Neural cell (in vitro differentiated cells): ENCODE measurements around the gene FBXO21. TPM values are rescaled to one million over a fixed set of nuclear protein-coding genes. Genes with fewer than 3 reads are reported as not detected.

Source experiments
- H2AFZ ChIP-seq: fragments of 200-600, 300-800 bp; sonication (generic), shearing (Covaris generic); 2 replicates; pipeline ENCODE4 v1.6.0; 2014; ENCODE audit warnings: low read depth, mild to moderate bottlenecking, antibody characterized with exemption, low read length, moderate library complexity
- H3F3A ChIP-seq: fragments of 200-600 bp; shearing (Covaris generic); 2 replicates; pipeline ENCODE4 v1.6.1; 2016; ENCODE audit warnings: mild to moderate bottlenecking, moderate library complexity, mixed read lengths, antibody characterized with exemption, low read length; ENCODE audit not compliant: insufficient read depth, poor library complexity, severe bottlenecking
- H3K27ac ChIP-seq: fragments of 200-600, 300-800 bp; sonication (generic), shearing (Covaris generic); 2 replicates; pipeline ENCODE4 v1.5.1; 2014; ENCODE audit warnings: mild to moderate bottlenecking, low read length, moderate library complexity
- H3K27me3 ChIP-seq: fragments of 300-800, 200-600 bp; sonication (generic), shearing (Covaris generic); 2 replicates; pipeline ENCODE4 v1.6.0; 2014; ENCODE audit warnings: mild to moderate bottlenecking, low read depth, low read length, moderate library complexity; ENCODE audit not compliant: insufficient read depth
- H3K36me3 ChIP-seq: fragments of 300-800, 200-600 bp; sonication (generic), shearing (Covaris generic); 2 replicates; pipeline ENCODE4 v1.5.1; 2014; ENCODE audit warnings: mild to moderate bottlenecking, antibody characterized with exemption, low read length, moderate library complexity; ENCODE audit not compliant: insufficient read depth
- H3K4me2 ChIP-seq: fragments of 300-800, 200-600 bp; sonication (generic), shearing (Covaris generic); 2 replicates; pipeline ENCODE4 v1.6.0; 2014; ENCODE audit warnings: mild to moderate bottlenecking, low read length
- H3K4me3 ChIP-seq: fragments of 300-800, 200-600 bp; sonication (generic), shearing (Covaris generic); 2 replicates; pipeline ENCODE4 v1.5.1; 2014; ENCODE audit warnings: mild to moderate bottlenecking, low read length, moderate library complexity
- H3K79me2 ChIP-seq: fragments of 200-600 bp; shearing (Covaris generic); replicated peaks from 2 replicates; pipeline ENCODE4 v1.6.0; 2014; ENCODE audit warnings: mild to moderate bottlenecking, low read length, moderate library complexity; ENCODE audit not compliant: insufficient read depth
- H3K9ac ChIP-seq: fragments of 300-800, 200-600 bp; sonication (generic), shearing (Covaris generic); 2 replicates; pipeline ENCODE4 v1.6.1; 2016; ENCODE audit warnings: mild to moderate bottlenecking, low read length, mixed read lengths
- H3K9me2 ChIP-seq: fragments of 200-600 bp; shearing (Covaris generic); 2 replicates; pipeline ENCODE4 v1.6.1; 2016; ENCODE audit warnings: mild to moderate bottlenecking, low read length, mixed read lengths; ENCODE audit not compliant: insufficient read depth
- H3K9me3 ChIP-seq: fragments of 200-600, 300-800 bp; sonication (generic), shearing (Covaris generic); 2 replicates; pipeline ENCODE4 v1.6.1; 2016; ENCODE audit warnings: mild to moderate bottlenecking, mixed run types, low read length, moderate library complexity, mixed read lengths
- H4K20me1 ChIP-seq: fragments of 200-600 bp; shearing (Covaris generic); 2 replicates; pipeline ENCODE4 v1.6.1; 2016; ENCODE audit warnings: mild to moderate bottlenecking, mixed run types; ENCODE audit not compliant: insufficient read depth
- CTCF ChIP-seq: fragments of 450-650 bp; IDR thresholded peaks from 2 replicates; pipeline ENCODE4 v1.5.1; 2014; ENCODE audit warnings: antibody characterized with exemption, mild to moderate bottlenecking, moderate library complexity; ENCODE audit not compliant: poor library complexity, severe bottlenecking
- EP300 ChIP-seq: fragments of 450-650 bp; conservative IDR thresholded peaks from 2 replicates; pipeline ENCODE4 v1.6.1; 2014; ENCODE audit warnings: antibody characterized with exemption, mild to moderate bottlenecking, moderate library complexity; ENCODE audit not compliant: poor library complexity, severe bottlenecking
- EZH2 ChIP-seq: fragments of 200-600, 300-800 bp; shearing (Covaris generic), sonication (generic); IDR thresholded peaks from 2 replicates; pipeline ENCODE4 v1.6.1; 2014; ENCODE audit warnings: antibody characterized with exemption, low read length, borderline replicate concordance, mild to moderate bottlenecking; ENCODE audit not compliant: insufficient read depth, poor library complexity, severe bottlenecking
- MXI1 ChIP-seq: fragments of 450-650 bp; conservative IDR thresholded peaks from 2 replicates; pipeline ENCODE4 v1.6.1; 2014; ENCODE audit warnings: antibody characterized with exemption, mild to moderate bottlenecking; ENCODE audit not compliant: poor library complexity, severe bottlenecking
- POLR2AphosphoS5 ChIP-seq: IDR thresholded peaks from 2 replicates; pipeline ENCODE4 v1.6.1; 2012
- RAD21 ChIP-seq: fragments of 450-650 bp; conservative IDR thresholded peaks from 2 replicates; pipeline ENCODE4 v1.6.1; 2014; ENCODE audit warnings: antibody characterized with exemption, mild to moderate bottlenecking, moderate library complexity
- REST ChIP-seq: IDR thresholded peaks from 2 replicates; pipeline ENCODE4 v1.6.1; 2012; ENCODE audit warnings: borderline replicate concordance
- SMC3 ChIP-seq: fragments of 450-650 bp; conservative IDR thresholded peaks from 2 replicates; pipeline ENCODE4 v1.6.1; 2014; ENCODE audit warnings: antibody characterized with exemption, mild to moderate bottlenecking, moderate library complexity; ENCODE audit not compliant: poor library complexity
- TAF1 ChIP-seq: IDR thresholded peaks from 2 replicates; pipeline ENCODE4 v1.6.1; 2012; ENCODE audit warnings: low read depth
- polyA plus RNA-seq: library from polyadenylated mRNA; depleted of rRNA; stranded (reverse); fragments of >200 nt; gene quantifications from 2 replicates; pipeline ENCODE4 v1.2.3, GENCODE V29; 2014

FBXO21 gene
- polyA plus RNA-seq, 1 donor from 2014 or later = 127 TPM

GRCh38 chr12:117100851-117101673 lies 89.2 kb downstream of the FBXO21 start:
- TF ChIP-seq CTCF (no peak), EP300 (no peak), EZH2 (no peak), REST (no peak), RAD21 (no peak), SMC3 (no peak), POLR2AphosphoS5 (no peak), TAF1 (no peak), MXI1 (no peak)
- Histone ChIP-seq H3K36me3 (no peaks in the 10 kb centered on the region), H3K79me2 (no peaks in the 10 kb centered on the region), H3K4me2 (no peak overlapping the region), H4K20me1 (no peaks in the 10 kb centered on the region), H3K9ac (no peak overlapping the region), H3K9me2 (no peaks in the 10 kb centered on the region), H3K4me3 (no peak overlapping the region), H3F3A (no peaks in the 10 kb centered on the region), H3K9me3 (no peaks in the 10 kb centered on the region), H3K27ac (no peak overlapping the region), H2AFZ (no peak overlapping the region), H3K27me3 (peaks cover 24% of the 10 kb centered on the region)

DNA sequence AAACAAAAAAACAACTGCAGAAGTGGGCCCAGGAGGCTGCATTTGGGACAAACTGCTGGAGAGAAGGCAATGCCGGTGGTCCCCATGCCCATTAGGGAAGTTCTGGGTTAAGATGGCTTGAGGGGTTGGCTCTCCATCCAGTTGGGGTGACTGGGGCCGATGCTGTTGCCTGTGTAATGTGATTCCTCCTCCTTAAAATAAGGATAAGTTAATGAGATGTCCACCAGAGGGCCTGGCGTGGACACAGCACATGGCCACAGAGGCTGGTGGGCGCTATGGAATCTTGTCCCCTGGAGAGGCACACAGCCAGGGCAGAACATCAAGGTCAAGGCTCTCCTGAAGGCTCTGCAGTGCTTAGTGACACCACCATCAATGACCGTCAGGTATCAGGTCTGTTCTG lies 90.0 kb downstream of the FBXO21 start:
- Histone ChIP-seq H3K79me2 (no peaks in the 10 kb centered on the region), H3K27me3 (peaks cover 24% of the 10 kb centered on the region), H3K27ac (no peak overlapping the region), H3K9me2 (no peaks in the 10 kb centered on the region), H2AFZ (no peak overlapping the region), H4K20me1 (no peaks in the 10 kb centered on the region), H3K4me3 (no peak overlapping the region), H3F3A (no peaks in the 10 kb centered on the region), H3K4me2 (no peak overlapping the region), H3K9ac (no peak overlapping the region), H3K36me3 (no peaks in the 10 kb centered on the region), H3K9me3 (no peaks in the 10 kb centered on the region)
- TF ChIP-seq CTCF = no peak
- no peak for TF ChIP-seq MXI1
- TF ChIP-seq RAD21 = no peak
- no peak for TF ChIP-seq EP300
- TF ChIP-seq POLR2AphosphoS5 = no peak
- TF ChIP-seq TAF1 = no peak
- TF ChIP-seq REST = no peak
- TF ChIP-seq EZH2 = no peak
- TF ChIP-seq SMC3 = no peak
